ENCODE results near the gene SETMAR.

GRCh38 chr3:4302747-4303146 lies 422 bp upstream of the SETMAR start:
- TF ChIP-seq CTCF (IDR thresholded peaks at IDR 0.05) (no peak), POLR2A (IDR thresholded peaks at IDR 0.05) (no peak)
